Endometrial microvascular endothelial cells (primary cell): Measurements from ENCODE around the gene LGR5. TPM values are rescaled to one million over a fixed set of nuclear protein-coding genes. Genes with fewer than 3 reads are reported as not detected.
"Not testable (repeated sequence)": the region's sequence is repeated elsewhere in the genome, so short reads cannot be mapped to it uniquely, and the experiment has no call there.

Experiments
- in situ Hi-C: cut with HindIII; loops from 2 replicates; pipeline ENCODE4 v1.10.0; 2017; ENCODE audit warnings: low sequenced_read_pairs, low pct_unique_long_range_greater_than_20kb; ENCODE audit errors: inconsistent ontology term
- total RNA-seq: library from RNA; depleted of rRNA; stranded (reverse); fragments of >200 nt; gene quantifications from one replicate; pipeline ENCODE4 v1.2.3, GENCODE V29; 2015; ENCODE audit errors: inconsistent ontology term

LGR5 gene
- total RNA-seq, 1 donor from 2014 or later = not detected

DNA sequence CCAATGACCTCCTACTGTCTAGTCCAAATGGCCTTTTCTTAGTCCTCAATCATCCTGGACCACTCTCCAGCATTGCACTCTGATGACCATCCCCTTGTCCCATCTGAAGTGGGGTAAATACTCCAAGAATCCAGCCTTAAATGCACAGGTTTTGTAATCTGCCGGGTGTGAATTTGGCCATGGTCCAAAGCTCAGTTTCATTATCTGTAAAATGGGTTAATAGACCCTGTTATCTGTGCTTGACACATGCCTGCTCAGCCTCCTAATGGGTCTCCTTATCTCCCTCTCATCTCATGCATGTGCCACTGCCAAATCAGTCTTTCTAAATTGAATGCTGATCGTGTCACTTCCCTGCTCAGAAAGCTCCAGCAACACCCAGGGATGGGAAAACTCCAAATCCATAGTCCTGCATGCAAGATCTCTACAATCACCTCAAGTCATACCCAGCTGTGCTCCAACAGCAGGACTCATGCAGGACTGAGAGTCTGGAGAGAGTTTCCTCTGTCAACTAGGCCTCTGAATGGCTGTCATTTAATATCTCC is 22.3 kb downstream of the LGR5 start:
- in situ Hi-C loops = no loop called here

DNA sequence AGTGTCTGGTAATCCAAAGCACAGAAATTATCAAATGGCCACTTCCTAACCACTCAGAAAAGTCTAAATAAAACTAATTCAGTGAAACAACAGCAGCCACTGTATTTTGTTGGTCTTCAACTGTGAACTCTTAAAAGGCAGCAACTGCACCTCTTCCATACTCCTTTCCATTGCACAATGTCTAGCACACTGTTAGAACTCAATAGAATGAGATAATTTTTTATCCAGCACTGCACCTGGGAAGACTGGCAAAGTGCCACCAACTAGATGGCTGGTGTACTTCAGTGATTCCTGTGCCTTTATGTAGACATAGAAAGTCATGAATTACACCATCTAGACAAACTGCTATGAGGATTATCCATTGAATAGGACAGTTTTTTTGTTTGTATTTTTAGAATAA is 26.2 kb downstream of the LGR5 start:
- in situ Hi-C loops = no loop called here

DNA sequence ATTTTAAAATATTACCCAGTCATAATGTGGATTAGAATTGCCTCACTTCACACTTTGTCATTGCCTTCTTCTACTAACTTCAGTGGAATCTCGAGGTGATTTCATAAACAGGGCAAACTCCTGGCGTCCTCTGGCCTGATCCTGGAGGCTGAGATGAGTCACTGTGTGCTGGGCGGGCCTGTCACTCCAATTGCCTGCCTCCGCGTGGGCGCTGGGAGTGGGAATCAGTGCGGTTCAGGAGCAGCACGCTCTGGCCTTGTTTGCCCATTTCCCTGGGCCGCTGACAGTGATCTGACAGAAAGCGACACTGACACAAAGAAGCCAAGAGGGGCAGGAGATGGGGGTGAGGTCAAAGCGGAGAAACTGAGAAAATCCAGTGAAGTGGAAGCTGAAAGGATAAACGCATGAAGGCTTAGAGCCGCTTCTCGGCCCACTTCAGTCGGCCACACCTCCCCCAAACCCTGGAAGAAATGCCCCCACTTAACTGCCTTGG is 29.7 kb downstream of the LGR5 start:
- in situ Hi-C loops = no loop called here

DNA sequence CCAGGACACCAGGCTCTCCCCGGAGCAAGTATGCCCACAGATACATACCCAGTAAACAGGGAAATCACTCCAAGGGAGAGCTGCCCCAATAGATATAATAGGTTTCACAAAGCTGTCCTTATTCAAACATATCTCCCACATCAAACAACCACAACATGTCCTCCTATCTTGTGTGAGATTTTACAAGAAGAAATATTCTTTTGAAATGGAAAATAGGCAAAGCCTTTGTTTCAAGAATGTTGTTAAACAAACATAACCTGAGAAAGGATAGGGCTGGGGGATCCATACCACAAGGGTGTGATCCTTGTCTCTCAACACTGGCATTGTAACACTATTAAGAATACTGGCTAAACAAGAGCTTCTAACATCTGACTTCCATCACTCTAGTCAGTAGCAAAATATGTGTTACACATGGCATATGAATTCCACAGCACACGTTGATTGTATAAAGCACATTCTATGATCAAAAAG is 32.9 kb downstream of the LGR5 start:
- in situ Hi-C loops = no loop called here

DNA sequence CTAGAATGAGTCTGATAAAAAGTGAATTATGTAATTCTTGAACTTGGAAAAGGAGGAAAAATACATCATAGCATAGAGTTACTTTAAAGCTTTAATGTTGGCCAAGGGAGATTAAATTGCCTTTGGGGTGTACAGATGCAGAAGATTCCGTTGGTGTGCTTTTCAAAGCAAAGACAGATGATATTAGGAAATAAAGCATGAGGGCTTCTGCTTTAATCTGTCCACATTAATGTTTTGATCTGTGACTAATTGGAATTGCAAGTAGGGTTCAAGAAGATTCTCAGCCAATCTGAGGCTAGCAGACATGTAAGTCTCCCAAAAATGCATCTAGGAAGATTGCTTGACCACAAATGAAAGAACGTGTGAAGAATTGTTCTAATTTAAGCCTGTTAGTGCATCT is 35.2 kb downstream of the LGR5 start:
- in situ Hi-C loops = no loop called here

DNA sequence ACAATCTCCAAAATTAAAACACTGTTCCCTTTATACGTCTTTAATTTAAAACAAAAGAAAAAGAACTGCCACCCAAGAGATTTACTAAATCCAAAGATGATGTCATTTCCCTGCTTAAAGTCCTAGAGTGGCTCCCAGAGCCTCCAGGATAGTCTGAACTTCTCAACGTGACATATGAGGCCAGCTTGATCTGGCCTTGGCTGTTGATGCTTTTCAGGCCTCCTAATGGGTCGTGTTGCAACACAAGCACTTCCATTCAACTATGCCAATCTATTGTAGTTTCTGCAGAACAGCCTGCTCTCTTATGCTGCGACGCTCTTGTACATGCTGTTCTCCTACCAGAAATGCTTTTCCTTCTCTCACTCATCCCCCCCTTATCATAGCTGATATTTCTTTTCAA is 35.7 kb downstream of the LGR5 start:
- in situ Hi-C loops = no loop called here

DNA sequence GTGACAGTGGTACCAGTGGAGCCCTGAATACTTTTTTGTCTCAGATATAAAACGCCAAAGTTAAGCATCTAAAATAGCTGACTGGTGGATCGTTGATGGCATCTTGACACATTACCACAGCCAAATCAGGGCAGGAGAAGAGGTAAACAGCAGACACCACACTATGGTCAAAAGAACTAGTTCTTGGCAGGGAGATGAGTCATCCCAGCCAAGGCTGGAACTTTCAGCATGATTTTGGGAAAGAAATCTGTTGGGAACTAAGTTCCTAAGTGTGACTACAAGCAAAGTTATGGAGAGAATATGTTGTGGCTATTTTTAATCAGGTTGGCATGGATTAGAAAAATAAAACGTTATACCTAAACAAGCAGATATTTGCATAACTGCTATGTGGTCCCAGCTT is 36.9 kb downstream of the LGR5 start:
- in situ Hi-C loops = no loop called here

DNA sequence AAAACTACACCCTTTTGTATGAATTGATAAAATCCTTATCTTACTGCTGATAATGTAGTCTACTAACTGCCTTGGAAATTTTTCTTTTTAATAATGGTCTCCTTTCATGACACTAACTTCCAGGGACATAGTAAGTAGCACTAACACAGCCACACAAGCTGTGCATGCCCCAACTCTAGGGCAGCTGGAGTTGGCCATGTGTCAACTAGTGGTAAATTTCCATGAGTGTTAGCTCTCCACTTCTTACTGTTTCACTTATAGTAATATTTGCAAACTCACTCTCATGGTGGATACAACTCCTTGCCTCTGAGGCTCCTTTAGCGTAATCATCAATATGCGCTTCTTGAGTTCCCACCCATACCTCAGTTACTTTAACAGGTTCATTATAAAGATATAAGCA is 38.0 kb downstream of the LGR5 start:
- in situ Hi-C loops = no loop called here

DNA sequence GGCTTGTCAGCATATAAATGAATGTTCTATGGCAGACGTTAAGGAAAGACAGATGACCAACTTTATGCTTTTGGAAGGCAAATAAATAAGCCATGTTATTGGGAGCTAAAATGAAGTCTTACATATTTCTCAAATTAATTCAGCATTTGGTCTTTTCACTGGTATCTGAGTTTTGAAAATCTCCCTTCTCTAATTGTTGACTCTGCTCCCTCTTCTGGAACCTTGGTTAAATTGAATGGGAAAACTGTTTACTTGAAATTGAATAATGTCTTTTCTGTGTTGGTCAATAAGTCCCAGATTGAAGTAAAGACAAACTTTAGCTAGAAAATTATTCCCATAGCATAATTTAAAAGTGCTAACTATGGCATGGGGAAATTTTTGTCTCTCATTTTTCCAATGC is 38.7 kb downstream of the LGR5 start:
- in situ Hi-C loops = no loop called here

DNA sequence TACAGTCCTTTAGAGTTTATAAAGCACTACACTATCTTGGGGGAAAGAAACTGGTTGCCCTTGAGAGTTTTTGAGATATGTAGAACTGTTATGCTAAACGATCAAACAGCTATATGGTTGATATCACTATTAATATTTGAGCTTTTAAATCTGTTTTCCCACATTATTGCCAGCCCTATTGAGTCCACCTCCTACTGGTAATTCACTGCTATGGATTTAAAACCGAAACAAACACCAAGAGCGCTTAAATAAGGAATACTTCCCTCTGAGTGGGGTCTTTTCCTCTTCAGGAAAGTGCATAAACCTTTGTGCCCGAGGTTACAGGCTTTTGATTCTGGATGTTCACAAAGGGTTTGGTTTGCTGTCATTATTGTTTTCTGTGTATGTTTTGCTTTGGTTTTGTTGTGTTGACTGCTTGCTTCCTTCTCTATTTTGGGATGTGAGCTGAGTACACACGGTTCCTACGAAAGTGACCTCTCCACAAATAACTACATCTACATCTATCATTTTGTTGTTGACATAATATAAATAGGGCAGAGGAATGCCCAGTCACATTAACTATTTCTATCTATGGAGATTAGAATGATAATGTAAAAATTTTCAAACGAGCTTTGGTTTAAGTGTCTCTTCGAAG is 44.8 kb downstream of the LGR5 start:
- in situ Hi-C loops = no loop called here

DNA sequence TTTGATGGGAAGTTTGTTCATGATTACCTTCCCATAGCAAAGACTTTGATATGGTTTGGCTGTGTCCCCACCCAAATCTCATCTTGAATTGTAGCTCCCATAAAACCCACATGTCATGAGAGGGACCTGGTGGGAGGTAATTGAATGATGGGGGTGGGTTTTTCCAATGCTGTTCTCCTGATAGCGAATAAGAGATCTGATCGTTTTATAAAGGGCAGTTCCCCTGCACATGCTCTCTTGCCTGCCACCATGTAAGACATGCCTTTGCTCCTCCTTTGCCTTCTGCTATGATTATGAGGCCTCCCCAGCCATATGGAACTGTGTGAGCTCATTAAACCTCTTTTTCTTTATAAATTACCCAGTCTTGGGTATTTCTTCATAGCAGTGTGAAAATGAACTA is 51.2 kb downstream of the LGR5 start:
- in situ Hi-C loops = not testable (repeated sequence)

DNA sequence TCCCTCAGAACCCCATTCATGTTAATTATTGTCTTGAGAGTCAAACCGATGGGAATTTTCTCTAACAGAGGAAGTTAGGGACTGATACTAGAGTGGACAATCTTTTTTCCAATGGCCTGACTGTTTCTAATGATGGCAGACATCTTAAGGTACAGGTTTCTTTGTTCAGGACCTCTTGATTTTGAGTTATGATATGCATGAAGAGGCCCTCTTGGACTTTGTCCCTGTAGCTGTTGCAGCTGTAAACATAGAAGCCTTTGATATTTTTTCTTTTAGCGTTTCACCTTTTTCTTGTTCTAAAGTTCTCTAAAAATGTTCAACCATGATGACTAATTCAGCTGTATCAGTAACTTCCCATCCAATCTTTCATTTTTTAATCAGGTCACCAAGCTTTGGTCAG is 53.0 kb downstream of the LGR5 start:
- in situ Hi-C loops = no loop called here

DNA sequence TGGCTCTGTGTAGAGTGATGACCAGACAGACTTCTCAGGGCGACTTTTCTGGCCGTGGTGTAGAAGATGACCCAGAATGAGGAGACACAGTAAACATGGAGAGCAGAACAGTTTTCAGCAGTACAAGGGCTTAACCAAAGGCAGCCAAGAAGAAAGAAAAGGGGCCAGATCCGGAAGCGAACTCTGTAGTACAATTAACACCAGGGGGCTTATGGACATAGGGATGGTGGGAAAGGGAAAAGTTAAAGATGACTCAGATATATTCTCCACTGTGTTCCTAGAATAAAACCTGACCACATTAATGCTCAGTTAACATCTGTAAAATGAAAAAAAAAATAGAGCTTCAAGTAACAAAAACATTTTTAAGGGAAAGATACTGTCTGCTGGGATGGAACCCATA is 60.2 kb downstream of the LGR5 start:
- in situ Hi-C loops = no loop called here

DNA sequence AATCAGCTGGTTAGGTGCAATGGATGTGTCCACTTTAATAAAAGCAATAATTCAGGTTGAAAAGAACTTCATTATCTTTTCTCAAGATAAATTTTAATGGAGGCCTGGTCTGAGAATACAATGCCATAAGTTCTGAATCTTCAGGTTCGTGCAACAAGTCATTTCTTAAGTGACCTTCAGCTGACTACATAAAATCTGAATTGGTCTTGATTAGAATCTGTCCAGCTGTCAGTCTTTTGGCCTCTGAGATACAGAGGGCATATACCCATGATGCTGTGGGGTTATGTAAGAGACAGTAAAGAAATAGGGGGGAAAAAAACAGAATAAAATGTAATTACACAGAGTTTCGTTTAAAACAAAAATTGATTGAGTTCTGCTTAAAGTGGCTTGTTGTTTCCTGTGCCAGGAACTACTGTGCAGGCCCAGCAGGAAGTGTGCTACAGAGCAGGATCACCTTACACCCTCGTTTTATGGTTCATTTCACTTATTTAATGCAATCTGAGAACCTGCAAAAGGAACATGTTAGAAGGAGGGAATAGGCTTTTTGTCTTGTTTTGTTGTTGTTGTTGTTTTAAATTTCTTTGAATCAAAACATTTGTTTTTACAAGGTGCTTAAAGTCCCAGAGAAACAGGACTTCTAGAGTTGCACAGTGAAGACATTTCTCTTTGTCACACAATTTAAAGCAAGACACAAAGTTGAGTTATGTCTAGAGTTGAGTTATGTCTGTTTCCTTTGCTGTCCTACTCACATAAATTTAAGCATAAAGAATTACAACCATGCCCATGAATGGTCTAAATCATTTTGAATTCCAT is 64.2 kb downstream of the LGR5 start:
- in situ Hi-C loops = no loop called here

DNA sequence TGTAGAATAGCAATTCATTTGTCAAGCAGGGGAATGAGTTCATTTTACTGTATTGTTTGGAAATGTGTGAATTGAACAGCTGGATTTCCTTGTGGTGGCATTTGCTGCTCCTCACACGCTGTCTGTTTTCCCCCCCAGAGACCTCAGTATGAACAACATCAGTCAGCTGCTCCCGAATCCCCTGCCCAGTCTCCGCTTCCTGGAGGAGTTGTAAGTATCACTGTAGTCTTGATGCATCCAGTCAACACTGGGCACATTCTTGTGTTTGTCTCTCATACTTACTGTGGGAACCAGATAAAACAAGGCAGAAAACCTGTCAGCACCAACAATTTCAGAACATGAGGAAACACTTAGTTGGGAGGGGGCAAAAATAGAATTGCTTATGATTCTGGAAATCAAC is 64.9 kb downstream of the LGR5 start:
- in situ Hi-C loops = no loop called here

DNA sequence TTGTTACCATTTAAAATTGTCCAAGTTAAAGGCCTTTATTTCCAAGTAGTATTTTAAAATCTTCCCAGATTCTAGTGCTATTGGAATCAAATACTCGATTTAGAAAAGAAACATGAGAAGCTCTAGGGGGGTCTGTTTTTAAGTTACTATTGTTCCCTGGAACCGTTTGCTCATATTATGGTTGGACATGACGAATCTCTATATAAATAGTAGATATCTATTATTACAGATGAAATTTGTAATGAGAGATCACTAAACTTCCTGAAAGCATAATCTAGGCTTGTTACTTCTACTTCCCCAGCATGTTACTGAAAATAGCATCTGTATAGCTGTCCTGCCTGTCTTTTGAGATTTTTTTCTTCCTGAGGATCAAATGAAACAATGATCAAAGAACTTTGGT is 70.1 kb downstream of the LGR5 start:
- in situ Hi-C loops = no loop called here

DNA sequence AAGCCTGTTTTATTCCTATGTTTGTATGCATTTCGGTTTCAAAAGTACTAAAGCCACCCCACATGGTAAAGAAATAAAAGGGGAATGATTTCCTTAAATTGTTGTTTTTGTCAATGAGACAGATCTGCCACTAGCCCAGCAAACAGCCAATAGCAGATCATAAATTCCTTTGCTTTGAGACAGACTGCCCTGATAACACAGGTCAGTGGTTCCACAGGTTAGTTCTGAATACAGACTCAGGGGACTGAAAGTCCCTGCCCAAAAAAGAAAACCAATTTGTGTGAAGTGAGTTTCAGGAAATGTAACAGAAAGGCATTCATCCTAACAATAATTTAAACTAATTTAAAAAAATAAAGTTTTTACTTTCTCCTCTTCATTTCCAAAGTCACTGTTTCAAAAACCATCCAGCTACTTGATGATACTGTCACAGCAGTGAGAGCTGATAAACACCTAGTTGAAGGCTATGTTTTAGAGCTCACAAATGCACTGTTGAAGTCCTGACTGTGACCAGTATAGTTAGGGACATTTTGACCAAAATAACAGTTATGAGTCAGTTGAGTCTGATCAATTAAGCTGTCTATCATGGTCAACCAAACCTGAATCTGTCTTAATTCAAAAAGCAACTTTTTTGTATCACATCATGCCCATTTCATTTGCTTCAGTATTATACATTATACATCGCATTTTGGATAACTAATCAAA is 77.7 kb downstream of the LGR5 start:
- in situ Hi-C loops = no loop called here

DNA sequence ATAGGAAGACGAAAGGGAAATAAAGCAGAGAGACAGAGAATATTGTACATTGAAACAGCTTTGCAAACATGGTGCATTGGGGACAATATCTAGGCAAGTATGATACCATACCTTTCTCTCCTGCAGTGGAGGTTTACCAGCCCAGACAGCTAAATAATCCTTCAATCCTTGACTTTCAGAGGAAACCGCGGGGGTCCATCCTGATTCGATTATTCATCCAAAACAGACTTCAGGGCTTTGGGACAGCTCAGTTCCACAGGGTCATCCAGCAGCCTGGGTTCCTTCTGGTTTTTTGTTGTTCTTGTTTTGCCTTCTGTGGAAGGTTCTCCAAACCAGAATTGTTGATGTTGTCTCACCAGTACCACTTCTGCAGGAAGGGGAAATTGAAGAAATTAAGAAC is 81.5 kb downstream of the LGR5 start:
- in situ Hi-C loops = no loop called here

DNA sequence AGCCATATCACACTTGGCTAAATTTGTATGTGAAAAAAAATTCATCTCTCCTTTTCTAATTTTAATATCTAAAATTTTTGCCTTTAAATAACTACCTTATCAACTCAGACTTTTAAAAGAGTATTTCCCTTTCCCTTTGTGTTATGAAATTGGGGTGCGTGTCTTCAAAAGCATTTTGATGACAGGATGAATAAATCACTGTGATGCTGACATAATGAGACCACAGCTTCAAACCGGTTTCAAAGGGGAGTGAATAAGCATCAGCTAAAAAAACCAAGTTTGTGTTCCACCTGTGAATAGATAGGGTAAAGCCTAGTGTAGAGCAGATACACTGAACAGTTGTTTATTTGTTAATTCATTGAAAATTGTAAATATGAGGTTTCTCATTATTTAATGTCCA is 85.0 kb downstream of the LGR5 start:
- in situ Hi-C loops = no loop called here

DNA sequence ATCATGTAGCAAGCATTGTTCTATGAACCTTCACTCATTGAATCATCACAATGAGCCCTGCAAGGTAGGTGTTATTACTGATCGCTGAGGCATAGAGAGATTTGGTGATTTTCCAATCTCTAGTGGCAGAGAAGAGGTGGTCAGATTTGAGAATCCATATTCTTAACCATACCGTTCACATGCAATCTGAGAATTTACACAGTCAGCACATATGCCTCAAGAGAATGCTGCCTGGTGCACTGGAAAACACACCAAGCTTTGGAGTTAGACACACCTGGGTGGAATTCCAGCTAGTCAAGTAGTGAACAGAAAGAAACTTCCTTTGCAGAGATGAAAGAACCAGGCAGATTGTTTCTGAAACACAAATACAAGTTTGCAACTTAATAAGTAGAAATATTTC is 94.1 kb downstream of the LGR5 start:
- in situ Hi-C loops = no loop called here
